GM18870 (cell line): ENCODE results near the gene TMEM185B.
"Not testable (repeated sequence)": the region's sequence is repeated elsewhere in the genome, so short reads cannot be mapped to it uniquely, and the experiment has no call there.

Experiments
- ATAC-seq: cut with Tn5 transposase; IDR thresholded peaks from one replicate; pipeline ENCODE4 v1.9.1; 2021; ENCODE audit warnings: moderate library complexity; ENCODE audit not compliant: unreplicated experiment

The TMEM185B gene

DNA sequence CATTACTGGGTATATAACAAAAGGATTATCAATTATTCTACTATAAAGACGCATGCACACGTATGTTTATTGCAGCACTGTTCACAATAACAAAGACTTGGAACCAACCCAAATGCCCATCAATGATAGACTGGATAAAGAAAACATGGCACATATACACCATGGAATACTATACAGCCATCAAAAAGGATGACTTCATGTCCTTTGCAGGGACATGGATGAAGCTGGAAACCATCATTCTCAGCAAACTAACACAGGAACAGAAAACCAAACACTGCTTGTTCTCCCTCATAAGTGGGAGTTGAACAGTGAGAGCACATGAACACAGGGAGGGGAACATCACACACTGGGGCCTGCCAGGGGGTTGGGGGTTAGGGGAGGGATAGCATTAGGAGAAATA is 12.0 kb upstream of the TMEM185B start:
- ATAC-seq, result not testable (repeated sequence)

DNA sequence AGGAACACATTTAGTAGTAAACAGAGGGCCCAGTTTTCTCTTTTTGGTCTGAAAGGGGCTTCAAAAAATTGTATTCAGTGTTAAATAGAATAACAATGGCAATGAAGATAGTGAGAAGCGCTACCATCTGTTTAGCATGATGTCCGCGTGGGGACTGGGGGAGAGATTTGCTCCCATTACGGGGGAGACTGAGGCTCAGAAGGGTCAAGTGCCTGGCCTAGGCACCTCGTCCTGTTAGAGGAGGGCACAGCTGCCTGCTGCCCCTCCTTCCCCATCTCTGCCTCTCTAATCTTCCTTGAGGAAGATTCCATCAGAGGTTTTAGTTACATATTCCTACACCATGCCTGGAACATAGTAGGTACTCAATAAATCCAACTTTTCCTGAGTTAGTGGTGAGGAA is 10.1 kb upstream of the TMEM185B start:
- no peak for ATAC-seq

DNA sequence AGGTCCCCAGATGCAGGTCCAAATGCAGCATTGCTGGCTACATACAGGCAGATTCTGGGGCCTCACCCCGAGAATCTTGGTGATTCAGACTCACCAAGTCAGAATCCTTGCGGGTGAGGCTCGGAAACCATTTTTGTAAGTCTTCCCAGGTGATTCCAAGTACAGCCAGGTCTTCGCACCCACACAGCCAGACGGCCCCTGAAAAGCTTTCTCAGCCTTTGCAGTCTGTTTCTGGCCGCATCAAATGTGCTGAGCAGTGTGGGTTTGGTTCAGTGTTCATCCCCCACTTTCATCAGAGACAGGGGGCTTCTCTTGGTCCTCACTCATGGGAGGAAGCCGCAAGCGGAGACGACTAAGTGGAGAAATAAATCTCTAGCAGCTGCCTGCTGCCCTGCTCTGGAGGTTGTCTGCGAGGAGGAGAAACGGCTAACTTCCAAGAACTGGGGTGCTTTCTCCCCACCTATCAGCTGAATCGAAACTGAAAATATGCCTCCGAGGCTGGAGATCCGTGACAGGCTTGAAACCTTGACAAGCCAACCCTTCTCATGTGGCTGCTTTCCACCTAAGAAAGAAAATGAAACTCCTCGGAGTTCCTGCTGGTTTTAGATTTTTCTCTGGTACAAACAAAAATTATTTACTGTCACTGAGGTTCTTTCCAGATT is 8.9 kb upstream of the TMEM185B start:
- peak; percentile 87 for ATAC-seq

DNA sequence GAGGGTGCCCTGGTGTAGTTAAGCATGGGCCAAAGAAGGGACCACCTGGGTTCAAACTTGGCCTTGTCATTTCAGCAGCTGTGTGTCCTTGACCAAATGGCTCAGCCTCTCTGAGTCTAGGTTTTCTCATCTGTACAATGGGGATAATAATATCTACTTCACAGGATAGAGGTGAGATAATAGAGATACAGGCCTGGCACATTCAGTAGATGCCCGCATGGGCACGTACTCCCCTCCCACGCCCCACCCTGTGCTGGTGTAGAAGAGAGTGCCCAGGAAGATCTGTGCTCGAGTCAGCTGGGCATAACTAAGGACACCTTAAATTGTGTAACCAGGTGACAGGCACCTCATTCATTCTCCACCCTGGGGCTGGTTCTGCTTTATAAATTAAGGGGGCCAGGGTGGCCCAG is 8.4 kb upstream of the TMEM185B start:
- ATAC-seq, result peak; percentile 10

DNA sequence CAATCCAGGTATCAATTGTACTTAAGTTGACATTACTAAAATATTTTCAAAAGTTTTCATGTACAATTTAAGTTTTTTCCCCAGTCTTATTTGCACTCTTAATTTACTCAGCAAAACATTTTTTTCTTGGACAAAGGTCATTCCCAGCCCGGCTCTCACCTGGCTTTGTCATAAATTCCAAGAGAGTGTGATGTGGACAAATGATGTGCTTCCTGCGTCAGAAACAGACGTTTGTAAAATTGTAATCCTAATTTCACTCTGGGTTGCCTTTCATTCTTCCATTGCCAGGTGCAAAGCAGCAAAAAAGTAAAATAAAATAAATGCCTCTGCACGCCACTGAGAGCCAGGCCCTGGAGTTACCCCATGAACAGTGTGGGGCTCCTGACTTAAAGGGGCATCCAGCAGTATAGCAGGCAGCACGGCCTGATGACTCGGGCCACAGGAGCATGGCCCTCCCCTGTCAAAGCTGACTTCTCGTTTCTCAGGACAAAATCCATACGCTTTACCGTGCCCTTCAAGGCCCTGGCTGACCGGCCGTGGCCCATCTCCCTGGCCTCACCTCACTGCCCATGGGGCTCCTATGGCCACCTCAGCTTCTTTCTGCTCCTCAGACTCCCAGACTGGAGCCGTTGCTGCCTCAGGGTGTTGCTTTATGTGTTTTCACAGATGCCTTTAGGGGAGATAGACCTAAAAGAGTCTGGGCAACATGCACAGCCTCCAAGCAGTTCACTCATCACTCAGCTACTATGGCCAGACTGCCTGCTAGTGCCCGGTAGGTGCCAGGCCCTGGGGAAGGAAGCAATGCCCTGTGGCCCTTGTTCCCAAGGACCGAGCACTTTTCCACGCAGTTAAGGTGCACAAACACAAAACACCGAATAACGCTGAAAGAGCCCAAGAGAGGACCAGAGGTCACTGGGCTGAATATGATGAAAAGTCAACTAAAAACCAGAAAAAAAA is 7.6 kb upstream of the TMEM185B start:
- ATAC-seq, result no peak

DNA sequence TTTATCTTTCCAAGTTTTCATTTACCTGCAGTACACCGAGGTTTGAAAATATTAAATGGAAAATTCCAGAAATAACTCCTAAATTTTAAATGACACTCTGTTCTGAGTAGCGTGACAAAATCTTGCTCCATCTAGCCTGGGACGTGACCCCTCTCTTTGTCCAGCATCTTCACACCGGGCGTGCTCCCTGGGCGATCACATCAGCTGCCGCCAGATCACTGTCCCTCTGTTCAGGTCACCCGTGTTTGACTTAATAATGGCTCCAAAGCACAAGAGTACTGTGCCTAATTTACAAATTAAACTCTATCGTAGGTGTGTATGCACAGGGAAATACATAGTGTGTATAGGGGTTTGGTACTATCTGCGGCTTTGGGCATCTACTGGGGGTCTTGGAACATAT is 6.1 kb upstream of the TMEM185B start:
- no peak for ATAC-seq

DNA sequence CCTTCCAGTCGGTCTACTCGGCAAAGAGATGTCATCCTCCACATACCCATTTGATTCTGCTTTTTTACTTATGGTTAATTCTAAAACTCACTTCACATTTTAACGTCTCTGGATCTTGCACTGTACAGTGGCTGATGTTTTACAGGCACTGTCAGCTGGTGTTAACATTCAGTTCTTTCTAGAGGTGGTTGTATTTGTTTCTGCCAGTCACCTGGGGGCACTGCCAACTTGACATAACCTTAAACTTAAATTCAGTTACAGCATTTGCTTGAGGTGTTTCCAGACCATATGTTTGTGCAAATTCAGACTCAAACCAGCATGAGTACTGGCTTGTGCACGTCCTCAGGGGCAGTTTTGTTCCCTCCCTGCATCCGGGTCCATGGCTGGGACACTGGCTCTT is 5.3 kb upstream of the TMEM185B start:
- no peak for ATAC-seq

DNA sequence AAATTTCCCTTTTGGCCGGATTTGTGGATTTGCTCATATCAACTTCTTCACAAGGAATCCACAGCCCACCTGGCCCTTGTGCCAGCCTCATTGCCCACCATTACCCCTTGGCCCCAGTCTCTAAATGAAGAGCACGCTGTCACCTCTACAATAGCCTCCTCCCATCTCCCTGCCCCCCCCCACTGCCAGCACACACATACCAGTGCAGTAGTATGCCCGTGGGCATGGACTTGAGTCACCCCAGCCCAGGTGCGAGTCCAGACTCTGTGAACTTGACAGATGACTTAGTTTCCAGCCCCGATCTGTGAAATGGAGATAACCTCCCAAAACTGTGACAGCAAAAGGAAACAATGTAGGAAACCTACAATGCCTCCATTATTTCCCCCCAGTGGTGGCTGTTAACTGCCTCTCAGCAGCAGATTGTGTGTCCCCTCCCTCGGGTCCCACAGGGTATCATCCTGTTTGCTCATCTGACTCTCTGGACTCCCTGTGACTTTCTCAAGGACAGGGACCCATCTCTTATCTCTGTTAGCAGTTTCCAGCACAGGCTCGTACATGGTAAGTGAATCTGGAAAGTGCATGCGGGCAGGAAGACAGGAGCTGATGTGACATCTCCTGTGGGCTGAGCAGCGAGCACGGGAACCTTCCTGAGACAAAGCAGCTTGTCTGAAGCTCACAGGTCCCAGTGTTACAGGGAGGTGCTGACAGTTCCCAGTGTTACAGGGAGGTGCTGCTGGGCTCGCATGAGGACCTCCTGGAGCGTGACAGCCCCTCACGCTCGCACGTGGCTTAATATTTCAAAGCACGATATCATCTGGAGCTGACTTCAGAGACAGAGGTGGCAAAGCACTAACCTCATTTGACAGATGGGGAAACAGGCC is 4.2 kb upstream of the TMEM185B start:
- no peak for ATAC-seq

DNA sequence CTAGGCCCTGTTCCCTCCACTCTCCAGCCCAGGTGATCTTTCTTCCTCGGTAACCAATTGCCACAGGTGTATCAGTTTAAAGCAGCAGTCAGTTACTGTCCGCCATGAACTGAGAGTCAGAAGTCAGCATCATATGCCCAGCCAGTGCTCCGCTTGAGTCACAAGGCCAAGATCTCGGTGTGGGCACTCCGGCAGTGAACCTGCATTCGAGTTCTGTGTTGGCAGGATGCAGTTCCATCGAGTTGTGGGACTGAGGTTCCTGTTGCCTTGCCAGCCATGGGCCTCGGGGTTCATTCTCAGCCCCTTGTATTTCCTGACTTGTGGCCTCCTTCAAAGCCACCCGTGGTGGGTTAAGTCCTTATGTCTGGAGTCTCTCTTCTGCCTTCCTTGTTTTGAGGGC is 3.1 kb upstream of the TMEM185B start:
- ATAC-seq, result no peak

DNA sequence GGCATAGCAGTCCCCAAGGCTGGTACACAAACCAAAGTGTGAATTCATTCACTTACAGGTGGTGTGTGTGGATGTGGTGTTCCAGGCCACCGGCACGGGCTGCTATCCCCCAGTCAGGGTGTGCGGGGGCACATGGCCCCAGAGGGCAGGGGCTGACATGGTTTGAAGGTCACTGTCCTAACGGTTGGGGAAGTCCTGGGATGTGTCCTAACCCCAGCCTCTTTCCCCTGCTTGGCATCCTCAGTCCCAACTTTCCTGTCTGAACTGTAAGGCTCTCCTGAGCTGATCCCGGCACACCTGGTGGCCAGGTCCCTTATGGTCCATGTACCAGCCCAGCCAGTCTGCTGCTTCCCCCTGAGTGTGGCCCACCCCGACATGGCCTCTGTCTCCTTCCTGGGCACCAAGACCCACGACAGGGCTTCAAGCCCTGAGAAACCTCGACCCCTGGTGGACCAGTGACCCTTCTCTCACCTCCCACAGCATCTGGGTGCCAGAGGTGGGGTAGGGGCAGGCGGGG is 2.4 kb upstream of the TMEM185B start:
- no peak for ATAC-seq

DNA sequence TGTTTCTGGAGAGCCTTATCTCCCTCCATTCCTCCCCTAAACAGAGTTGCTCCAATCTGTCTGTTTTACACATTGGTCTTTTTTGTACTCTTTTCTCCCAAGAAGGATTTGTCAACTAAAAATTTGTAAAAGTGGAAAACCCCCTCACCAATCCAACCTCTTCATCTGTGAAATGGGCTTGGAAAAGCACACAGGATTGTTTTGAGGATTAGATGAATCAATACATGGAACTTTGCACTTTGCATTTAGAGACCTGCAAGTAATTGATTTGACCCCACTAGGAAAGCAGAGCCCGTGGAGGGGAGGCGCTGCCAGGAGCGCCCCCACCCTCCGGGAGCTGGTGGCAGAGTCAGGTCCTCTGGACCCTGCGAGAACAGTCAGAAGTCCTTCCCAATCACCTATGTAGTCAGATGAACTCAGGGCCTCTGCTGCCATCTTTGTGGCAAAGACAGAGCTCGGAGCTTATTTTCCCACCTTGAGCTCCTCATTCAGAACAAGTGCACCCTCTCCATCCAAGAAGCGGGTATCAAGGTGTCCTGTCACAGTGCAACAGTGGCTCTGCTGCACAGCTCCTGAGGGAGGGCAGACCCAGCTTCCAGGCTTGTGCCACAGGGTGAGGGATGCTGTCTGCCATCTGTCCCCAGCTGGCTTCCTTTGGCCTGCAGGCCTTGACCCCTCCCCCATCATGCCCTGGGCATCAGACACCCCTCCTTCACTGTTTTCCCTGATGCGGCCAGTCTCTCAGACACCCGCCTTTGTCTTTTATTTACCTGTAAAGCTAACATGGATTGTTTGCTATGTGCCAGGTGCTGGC is 1.7 kb upstream of the TMEM185B start:
- no peak for ATAC-seq

DNA sequence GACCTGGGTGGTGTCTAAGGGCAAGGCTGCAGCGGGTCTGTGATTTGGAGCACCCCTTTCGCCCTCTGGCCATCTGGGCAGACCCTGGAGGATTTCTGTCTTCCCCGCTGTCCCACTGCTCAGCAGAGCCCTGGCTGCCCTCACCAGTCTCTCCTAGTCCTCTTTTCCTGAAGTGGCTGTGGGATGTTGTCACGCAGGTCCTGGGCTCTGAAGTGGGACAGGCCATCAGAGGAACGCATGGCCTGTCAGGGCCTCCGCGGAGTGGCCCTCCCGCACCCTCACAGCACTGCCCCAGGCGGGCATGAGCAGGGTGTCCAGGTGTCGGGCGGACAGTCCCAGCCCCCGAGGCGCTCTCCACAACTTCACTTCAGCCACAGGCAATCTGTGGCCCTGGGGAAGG is 1.1 kb upstream of the TMEM185B start:
- no peak for ATAC-seq

DNA sequence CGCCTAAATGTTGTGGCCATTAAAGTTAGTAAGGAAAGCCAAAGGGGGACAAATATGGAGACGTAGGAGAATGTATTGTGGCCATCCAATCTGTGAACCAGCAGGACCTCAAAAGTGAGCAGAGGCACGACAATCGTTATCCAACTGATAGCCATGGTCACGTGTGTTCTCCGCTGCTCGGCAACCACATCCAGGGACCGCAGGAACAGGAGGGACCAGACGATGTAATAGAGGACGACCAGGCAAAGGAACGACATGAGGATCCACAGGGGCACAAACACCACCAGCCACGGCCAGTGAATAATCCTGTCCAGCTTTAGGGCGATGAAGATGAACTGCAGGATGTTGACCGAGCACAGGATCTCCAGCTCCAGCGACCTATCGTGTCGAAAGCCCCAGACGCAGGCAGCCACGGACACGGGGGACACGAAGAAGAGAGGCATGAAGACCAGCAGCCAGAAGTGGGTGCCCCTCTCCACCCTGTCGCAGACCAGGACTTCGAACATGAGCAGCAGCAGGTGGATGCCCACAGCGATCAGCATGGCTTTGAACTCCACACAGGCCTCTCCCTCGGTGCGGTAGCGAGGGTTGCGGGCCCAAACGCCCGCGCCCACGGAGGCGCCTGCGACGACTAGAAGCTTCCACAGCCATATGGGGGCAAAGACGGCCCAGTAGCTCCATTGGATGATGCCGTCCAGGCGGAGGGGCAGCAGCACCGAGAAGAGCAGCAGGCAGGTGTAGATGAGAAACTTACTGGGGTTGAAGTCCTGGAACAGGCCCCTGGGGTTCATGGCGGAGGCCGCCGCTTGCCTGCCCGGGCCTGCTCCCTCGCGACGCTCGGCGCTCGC is 790 bp downstream of the TMEM185B start:
- no peak for ATAC-seq

DNA sequence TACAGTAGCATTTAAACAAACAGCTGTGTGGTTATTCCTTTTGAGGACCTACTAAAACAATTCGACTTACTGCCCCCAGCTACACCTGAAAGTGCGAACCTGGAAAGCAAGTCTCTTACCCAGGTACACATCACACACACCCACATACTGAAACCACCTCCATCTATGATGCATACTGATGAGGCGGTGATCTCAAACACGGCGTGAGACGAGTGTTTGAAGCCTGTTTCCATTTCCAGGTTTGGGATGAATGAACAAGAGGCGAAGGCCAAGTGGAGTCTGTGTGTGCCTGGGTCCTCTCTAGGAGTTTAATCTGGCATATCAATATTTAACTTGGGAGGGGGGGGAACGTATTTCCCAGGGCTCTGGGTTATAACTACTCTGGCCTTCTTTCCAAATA is 1.6 kb downstream of the TMEM185B start:
- ATAC-seq, result no peak

DNA sequence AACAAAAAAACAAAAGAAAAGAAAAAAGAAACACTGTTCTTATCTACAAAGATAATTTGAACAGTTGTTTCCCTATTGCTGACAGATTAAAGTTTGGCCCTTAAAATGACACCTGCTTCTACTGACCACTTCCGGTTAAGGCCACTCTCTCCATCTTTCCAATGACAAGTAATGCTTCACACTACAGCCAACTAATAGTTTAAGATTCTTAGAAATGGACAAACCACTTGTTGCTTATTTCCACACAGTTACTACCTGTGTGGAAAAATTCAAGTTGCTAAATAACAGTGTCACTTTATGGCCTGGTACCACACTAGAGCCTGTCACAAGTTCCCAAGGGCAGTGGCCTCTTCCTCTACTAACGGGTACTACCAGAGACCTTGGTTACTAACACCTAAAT is 2.4 kb downstream of the TMEM185B start:
- no peak for ATAC-seq

DNA sequence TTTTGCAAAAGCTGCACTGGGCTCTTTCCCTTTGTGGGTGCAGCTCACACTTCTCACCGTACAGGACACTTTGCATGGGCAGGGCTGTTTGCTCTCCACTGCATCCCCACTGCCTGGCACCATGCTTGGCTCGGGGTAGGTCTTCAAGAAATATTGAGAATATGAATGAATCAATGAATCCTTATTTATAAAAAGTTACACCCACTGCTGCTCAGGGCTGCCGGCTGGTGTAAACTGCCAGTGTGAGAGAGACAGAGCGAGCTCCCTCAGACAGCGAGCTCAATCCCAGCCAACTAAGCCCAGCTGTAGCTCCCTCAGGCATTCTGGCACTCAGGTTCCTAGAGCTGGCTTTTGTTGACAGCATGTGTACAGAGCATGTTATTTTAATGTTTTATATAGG is 3.4 kb downstream of the TMEM185B start:
- no peak for ATAC-seq

DNA sequence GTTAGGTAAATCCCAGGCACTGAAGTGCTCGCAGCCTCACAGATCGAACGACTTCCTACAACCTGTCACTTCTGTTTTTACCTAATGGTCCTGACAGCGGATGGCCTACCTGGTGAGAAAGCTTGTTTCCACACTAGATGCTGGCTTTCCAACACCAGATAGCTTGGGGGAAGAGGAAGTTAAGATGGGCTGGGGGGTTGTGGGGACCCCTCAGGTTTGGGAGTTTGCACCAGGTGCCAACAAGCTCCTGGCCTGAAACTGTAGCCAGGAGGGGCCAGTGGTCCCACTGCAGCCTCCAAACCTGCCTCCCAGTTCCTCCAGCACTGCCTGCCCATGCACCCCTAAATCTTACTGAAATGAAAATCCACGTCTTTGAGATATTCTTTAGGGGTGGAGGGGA is 3.9 kb downstream of the TMEM185B start:
- no peak for ATAC-seq

DNA sequence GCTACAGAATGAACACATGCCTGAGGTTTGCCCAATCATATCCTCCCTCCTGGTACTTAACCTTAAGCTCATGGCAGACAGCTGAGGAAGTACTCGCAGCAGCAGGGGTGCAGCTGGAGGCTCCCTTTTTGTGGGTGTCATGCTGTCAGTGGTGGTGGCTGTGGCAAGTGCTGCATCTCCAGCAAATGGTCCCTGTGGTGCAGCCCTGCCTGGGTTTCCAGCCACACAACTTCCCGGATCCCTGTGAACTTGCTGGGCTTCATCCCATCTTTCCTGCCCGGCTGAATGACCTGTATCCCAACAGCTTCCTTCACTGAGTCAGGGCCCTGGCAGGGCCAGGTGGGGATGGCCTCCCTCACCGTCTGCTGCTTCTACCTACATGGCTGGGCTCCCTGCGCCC is 5.0 kb downstream of the TMEM185B start:
- no peak for ATAC-seq

DNA sequence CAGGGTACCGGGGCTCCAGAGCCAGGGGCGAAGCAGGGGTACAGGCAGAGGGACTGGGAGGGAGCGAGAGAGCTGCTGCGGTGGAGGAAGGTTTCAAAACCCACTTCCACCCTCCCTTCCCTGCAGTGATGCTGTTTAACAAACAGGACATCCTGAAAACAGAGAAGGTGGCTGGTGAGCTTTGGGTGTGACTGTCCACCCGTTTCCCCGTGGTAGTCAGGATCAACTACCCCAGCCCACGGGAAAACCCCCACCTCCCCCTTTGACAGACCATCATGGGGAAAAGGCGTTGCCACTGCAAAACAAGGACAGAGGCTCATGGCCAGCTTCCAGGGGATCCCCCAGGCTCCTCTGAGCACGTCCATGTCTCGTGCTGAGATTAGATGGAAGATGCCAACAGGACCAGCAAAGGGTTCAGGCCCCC is 12.9 kb downstream of the TMEM185B start:
- no peak for ATAC-seq
